Upper lobe of left lung (tissue), 6 donors: ENCODE data around the gene MYO18A. TPM values are rescaled to one million over a fixed set of nuclear protein-coding genes. Genes with fewer than 3 reads are reported as not detected.
A peak's percentile ranks its signal among the peaks of the same experiment; 100 is the strongest.

Experiments
- ATAC-seq, 2 donors: fragments of 200-7000 bp; cut with Tn5 transposase; one replicate each; pipeline ENCODE4 v1.9.1; 2022; ENCODE audit warnings: mild to moderate bottlenecking in 2 of 2, moderate library complexity in 2 of 2; ENCODE audit not compliant: low FRiP score in 2 of 2
- DNase-seq, 2 donors: peaks; one replicate each; pipeline ENCODE4 v3.0.0-alpha.2; 2019 to 2020
- H3K27ac ChIP-seq, 4 donors: fragments of 200-600 bp; sonication (generic); one replicate each; pipeline ENCODE4 v1.5.1; 2016 to 2019
- H3K27me3 ChIP-seq, 4 donors: fragments of 200-600 bp; sonication (generic); one replicate each; pipeline ENCODE4 v1.5.1; 2017 to 2019
- H3K36me3 ChIP-seq, 4 donors: fragments of 200-600 bp; sonication (generic); one replicate each; pipeline ENCODE4 v1.5.1; 2016 to 2019
- H3K4me1 ChIP-seq, 4 donors: fragments of 200-600 bp; sonication (generic); one replicate each; pipeline ENCODE4 v1.5.1; 2018 to 2019
- H3K4me3 ChIP-seq, 4 donors: fragments of 200-600 bp; sonication (generic); one replicate each; pipeline ENCODE4 v1.5.1; 2017 to 2019; ENCODE audit warnings: mild to moderate bottlenecking in 2 of 4, moderate library complexity in 1 of 4
- H3K9me3 ChIP-seq, 4 donors: fragments of 200-600 bp; sonication (generic); one replicate each; pipeline ENCODE4 v1.5.1; 2018 to 2019
- CTCF ChIP-seq, 6 experiments: fragments of 450-650 bp in 4 of 6; fragments of 200-600 bp in 2 of 6; sonication (generic) in 2 of 6; IDR thresholded peaks; one replicate each; pipeline ENCODE4 v1.5.1; 2016 to 2019; ENCODE audit warnings: antibody characterized with exemption in 6 of 6
- EP300 ChIP-seq, 4 donors: sonication (generic); formaldehyde crosslinking; IDR thresholded peaks; one replicate each; pipeline ENCODE4 v1.5.1; 2017; ENCODE audit warnings: antibody characterized with exemption in 4 of 4, control low read depth in 2 of 4
- POLR2A ChIP-seq, 4 donors: fragments of 450-650 bp; IDR thresholded peaks; one replicate each; pipeline ENCODE4 v1.5.1; 2016 to 2017; ENCODE audit warnings: antibody characterized with exemption in 4 of 4, mild to moderate bottlenecking in 2 of 4
- POLR2AphosphoS5 ChIP-seq, 2 donors: sonication (generic); formaldehyde crosslinking; IDR thresholded peaks; one replicate each; pipeline ENCODE4 v1.5.1; 2017; ENCODE audit warnings: antibody characterized with exemption in 2 of 2
- WGBS, 2 donors: methylation state at CpG; one replicate each; pipeline ENCODE4 v1.1.5; 2017 to 2018; 5-methylcytosine and 5-hydroxymethylcytosine counted together
- total RNA-seq, 6 donors: library from RNA; depleted of rRNA in 4 of 6; stranded (reverse); fragments of >200 nt in 4 of 6; gene quantifications; one replicate each; pipeline versions ENCODE4 v1.1.0 to v1.2.1, GENCODE V29; 2016 to 2021
- donor health status: DM: no; HTN: no; CAD: no; lungs with moderate emphysema.
- donor health status: DM: no; HTN: yes; CAD: no; lungs with severe emphysema.

The MYO18A gene
- total RNA-seq, 6 donors from 2014 or later = 37.4 to 214 (median 67.4) TPM

GRCh38 chr17:29140051-29140621 is 40.1 kb downstream of the MYO18A start:
- Histone ChIP-seq H3K4me3 (peak overlapping the region; percentile 2 to 48 (median 41)), H3K36me3 (no peaks in the 10 kb centered on the region), H3K27me3 (no peaks in the 10 kb centered on the region), H3K27ac (peak overlapping the region; percentile 76 to 86 (median 82)), H3K4me1 (peaks cover 39 to 60% (median 49%) of the 10 kb centered on the region in 4 donors), H3K9me3 (no peaks in the 10 kb centered on the region)
- DNase-seq = peak; percentile 91 to 94
- peak; percentile 12 to 67 for TF ChIP-seq POLR2AphosphoS5 (IDR thresholded peaks at IDR 0.05)
- TF ChIP-seq POLR2A (IDR thresholded peaks at IDR 0.05) = peak in 2 of 4 donors; percentile 13 to 66
- no peak for TF ChIP-seq EP300 (IDR thresholded peaks at IDR 0.05)
- TF ChIP-seq CTCF (IDR thresholded peaks at IDR 0.05) = no peak
- WGBS, 2 donors = 0 to 2% methylated on average over 7 to 13 of the region's 14 CpGs
- ATAC-seq = peak; percentile 92 to 94

GRCh38 chr17:29138971-29139691 is 41.1 kb downstream of the MYO18A start:
- no peaks in the 10 kb centered on the region for H3K9me3 ChIP-seq
- 41 to 58% methylated on average over 2 to 8 of the region's 13 CpGs for WGBS, 2 donors
- H3K27me3 ChIP-seq = no peaks in the 10 kb centered on the region
- peak overlapping the region; percentile 76 to 86 (median 82) for H3K27ac ChIP-seq
- ATAC-seq (peak in 1 of 2 donors; percentile 38), DNase-seq (peak; percentile 61 to 75)
- H3K4me3 ChIP-seq = peak overlapping the region in 3 of 4 donors; percentile 35 to 48 (median 47)
- peaks cover 38 to 50% (median 43%) of the 10 kb centered on the region in 4 donors for H3K4me1 ChIP-seq
- TF ChIP-seq CTCF (IDR thresholded peaks at IDR 0.05) (no peak), POLR2AphosphoS5 (IDR thresholded peaks at IDR 0.05) (peak in 1 of 2 donors; percentile 18), POLR2A (IDR thresholded peaks at IDR 0.05) (peak in 1 of 4 donors; percentile 12), EP300 (IDR thresholded peaks at IDR 0.05) (no peak)
- no peaks in the 10 kb centered on the region for H3K36me3 ChIP-seq

- TF ChIP-seq POLR2A (IDR thresholded peaks at IDR 0.05) (no peak), CTCF (IDR thresholded peaks at IDR 0.05) (no peak), EP300 (IDR thresholded peaks at IDR 0.05) (no peak), POLR2AphosphoS5 (IDR thresholded peaks at IDR 0.05) (no peak)
- Histone ChIP-seq H3K9me3 (no peaks in the 10 kb centered on the region), H3K36me3 (no peaks in the 10 kb centered on the region), H3K27ac (peak overlapping the region; percentile 76 to 86 (median 82)), H3K27me3 (no peaks in the 10 kb centered on the region), H3K4me3 (peak overlapping the region in 3 of 4 donors; percentile 35 to 48 (median 47)), H3K4me1 (peaks cover 38 to 52% (median 42%) of the 10 kb centered on the region in 4 donors)
- WGBS, 2 donors = 61 to 63% methylated on average over 5 to 12 of the region's 13 CpGs
- no peak for ATAC-seq
- no peak for DNase-seq
Observed at GRCh38 chr17:29138184-29138955, 41.8 kb downstream of the MYO18A start.

- no peaks in the 10 kb centered on the region for H3K36me3 ChIP-seq
- no peak overlapping the region for H3K27ac ChIP-seq
- WGBS, 2 donors = 75 to 80% methylated on average over 8 of the region's 8 CpGs
- no peak for ATAC-seq
- no peaks in the 10 kb centered on the region for H3K9me3 ChIP-seq
- DNase-seq = no peak
- TF ChIP-seq POLR2A (IDR thresholded peaks at IDR 0.05) = no peak
- TF ChIP-seq CTCF (IDR thresholded peaks at IDR 0.05) = no peak
- no peak for TF ChIP-seq POLR2AphosphoS5 (IDR thresholded peaks at IDR 0.05)
- TF ChIP-seq EP300 (IDR thresholded peaks at IDR 0.05) = no peak
- no peak overlapping the region for H3K4me3 ChIP-seq
- H3K4me1 ChIP-seq = peaks cover 38 to 52% (median 39%) of the 10 kb centered on the region in 4 donors
- no peaks in the 10 kb centered on the region for H3K27me3 ChIP-seq
Observed at GRCh38 chr17:29136998-29137730, 43.0 kb downstream of the MYO18A start.
